Stimulated activated CD8-positive, alpha-beta memory T cell treated with anti-CD3 and anti-CD28 coated beads, Interleukin-12 subunit alpha, Interleukin-12 subunit beta, amount 100 ng/mL, for 4 hours (primary cell): ENCODE results near the gene GAST.

Experiments used
- DNase-seq: peaks from one replicate; pipeline ENCODE4 v3.0.0-alpha.2; 2020; ENCODE audit warnings: low read depth

GAST gene

GRCh38 chr17:41707803-41708669, 4.1 kb upstream of the GAST start:
- DNase-seq, result no peak

DNA sequence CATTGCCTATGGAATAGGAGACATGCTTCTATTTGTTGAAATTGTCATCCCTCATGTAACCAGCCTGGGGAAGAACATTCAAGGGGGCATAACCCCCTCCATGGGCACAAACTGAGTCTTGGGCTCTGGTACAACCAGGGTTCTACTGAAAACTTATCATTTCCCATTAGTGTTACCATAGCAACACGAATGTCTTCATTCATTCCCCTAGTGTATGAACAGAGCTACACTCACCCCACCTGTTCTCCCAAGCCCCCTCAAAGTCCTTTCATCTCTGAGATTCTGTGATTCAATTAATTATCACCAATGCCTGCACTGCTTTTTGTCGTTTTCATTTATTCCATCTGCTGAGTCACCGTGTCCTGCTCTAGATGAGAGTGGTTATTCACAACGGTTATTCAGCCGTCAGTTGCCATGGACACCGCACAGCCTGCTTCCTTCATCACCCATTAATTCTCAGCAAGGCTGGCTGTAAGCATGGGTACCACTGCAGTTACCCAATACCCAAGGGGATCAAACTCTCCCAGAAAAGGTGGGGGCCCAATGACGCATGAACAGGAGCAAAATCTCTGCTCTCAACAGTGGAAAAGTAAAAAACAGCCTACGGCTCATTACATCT, 1.6 kb upstream of the GAST start:
- no peak for DNase-seq

DNA sequence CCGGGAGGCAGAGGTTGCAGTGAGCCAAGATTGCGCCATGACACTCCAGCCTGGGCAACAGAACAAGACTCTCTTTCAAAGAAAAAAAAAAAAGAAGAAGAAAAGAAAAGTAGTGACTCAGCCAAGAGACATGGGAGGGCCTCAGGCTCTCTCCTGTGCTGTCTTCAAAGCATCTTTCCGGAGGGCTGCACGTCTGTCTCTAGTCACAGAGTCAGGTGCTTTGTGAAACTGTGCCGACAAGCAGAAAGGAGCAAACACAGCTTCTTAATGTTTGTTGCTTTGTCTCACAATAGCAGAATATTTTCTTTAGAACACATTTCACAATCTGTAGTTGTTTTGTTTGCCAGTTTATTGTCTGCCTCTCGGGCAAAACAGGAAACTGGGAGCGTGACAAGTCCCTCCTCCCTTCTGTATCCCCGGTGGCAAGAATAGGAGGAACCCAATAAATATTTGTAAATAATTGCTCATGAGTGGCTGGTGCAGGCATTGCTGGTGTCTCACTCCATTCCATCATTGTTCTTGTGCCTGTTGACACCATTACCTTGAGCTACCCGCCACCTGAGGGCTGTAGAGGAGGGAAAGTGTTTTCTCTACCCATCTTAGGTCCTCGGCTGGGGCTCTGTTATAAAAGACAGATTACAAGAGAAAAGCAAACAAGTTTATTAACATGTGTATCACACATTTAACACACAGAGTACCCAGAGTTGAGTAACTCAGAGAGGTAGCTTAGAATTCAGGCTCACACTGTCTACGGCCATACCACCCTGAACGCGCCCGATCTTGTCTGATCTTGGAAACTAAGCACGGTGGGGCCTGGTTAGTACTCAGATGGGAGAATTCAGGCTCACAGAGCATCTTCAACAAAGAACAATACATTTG, 5.5 kb downstream of the GAST start:
- no peak for DNase-seq

- DNase-seq, result no peak
These were observed 6.1 kb downstream of the GAST start for GRCh38 chr17:41718287-41718645.

- DNase-seq, result no peak
These were observed 10.1 kb downstream of the GAST start for GRCh38 chr17:41722231-41722630.

DNA sequence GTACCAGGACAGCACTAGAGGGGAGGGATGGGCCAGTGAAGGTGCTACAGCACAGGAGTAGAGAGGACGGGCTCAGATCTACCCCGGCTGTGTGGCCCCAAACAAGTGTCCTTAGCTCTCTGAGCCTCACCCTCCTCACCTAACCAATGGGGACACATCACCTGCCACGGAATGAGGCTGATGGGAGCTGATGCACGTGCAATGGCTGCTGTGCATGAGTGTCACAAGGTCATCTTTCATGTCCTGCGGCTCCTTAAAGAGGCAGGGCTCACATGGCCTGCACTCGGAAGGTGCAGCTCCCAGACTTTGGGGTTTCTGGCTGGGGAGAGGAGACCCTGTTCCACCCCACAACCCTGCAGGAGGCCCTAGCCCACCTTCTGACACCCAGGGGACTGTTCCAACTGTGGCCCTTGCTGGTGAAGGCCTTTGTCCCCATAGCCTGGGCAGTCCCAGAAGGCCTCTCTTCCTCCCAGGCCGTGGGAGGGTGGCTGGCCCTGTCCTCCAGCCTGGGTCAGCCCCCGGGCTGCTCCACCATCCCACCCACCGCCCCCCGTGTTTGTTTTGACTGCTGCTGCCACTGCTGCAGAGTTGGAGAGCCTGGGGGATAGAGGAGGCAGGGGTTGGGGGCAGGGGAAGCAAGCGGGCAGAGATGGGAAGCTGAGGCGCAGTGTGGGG, 11.8 kb downstream of the GAST start:
- DNase-seq, result no peak

DNA sequence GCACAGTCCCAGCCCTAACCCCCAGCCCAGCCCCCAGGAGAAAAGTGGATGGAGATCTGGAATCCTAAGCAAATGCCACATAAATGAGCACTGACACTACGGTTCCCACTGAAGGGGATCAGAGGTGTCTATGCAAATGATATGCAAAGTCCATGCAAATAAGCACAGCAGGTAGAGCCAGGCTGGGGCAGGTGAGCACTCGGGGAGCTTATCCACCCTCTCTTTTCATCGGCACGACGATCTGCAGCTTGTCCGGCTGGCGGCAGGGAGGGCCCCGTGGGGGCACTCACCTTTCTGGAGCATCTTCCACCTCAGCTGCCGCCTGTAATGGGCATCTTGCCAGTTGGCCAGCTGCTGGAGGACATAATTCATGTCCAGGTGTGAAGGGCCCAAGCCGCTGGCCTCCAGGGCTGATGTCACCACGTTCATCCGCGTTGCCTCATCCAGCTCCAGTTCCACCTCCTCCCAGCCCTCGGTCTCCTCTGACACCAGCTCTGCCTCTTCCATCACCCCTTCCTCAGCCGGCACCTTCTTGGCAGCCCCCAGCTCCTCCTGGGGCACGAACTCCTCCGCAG, 12.4 kb downstream of the GAST start:
- no peak for DNase-seq

- DNase-seq, result no peak
These were observed 13.0 kb downstream of the GAST start for GRCh38 chr17:41725134-41725533.

GRCh38 chr17:41728056-41728455, 15.9 kb downstream of the GAST start:
- DNase-seq, result no peak

DNA sequence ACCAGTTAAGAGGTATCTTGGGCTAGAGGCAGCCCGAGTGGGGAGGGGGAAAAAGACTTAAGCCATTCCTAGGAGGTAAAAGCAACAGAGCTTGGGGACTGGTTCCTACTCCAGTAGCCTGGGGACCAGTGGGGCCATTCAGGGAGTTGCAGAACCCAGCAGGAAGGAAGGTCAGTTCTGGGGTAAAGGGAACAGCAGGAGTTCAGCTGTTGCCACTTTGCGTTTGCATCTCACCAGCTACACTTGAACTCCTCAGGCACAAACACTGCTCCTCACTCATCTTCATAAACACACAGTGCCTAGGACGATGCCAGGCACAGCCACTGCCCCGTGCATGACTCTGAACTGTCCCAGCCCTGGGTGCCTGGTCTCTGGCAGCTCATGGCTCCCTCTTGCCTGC, 18.3 kb downstream of the GAST start:
- no peak for DNase-seq

DNA sequence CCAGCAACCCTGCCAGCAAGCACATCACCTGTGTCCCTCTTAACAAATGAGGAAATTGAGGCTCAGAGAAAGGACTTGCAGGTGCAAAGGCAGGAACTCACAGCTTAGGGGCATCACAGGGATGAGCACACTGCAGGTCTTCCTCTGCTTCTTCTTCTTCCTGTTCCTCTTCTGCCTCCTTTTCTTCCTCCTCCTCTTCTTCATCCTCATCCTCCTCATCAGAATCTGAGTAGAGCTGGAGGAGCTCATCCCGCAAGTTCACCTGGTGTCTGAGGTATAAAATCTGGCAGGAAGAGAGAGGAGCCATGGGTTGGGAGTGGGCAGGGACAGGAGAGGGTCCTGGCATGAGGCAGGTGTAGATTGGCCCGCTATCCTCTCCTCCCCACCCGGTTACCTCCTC, 19.7 kb downstream of the GAST start:
- no peak for DNase-seq

DNA sequence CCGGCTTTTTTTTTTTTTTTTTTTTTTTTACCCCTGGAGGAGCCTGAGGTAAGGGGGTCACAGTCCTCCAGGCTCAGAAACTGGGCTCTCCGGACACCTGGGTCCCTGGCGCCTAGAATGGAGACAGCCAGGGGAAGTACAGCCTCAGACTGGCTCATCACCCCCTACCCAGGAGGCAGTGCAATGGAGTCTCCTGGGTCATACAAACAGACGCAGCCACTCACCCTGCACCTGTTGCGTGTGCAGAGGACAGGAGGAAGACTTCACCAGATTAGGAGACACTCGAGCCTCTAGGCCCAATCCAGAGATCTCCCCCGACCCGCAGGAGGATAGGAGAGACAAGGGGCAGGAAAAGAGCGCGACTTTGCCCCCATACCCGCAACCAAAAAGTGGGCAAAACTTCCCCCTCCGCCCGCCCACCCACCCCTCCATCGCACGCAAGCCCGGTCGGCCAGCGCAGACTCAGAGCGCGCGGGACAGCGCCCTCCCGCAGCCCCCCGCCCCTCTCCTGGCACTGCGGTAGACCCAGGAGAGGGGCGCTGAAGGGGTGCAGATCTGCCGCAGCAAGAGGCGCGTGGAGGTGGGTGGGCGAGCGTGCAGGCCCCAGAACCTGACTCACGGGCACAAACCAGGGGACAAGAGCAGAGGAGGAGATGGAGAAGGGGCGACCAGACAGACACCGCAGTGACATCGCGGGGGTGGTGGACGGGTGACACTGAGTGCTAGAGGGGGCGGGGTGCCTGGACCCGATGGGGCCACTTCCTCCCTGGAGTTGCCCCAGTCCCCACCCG, 21.4 kb downstream of the GAST start:
- no peak for DNase-seq

DNA sequence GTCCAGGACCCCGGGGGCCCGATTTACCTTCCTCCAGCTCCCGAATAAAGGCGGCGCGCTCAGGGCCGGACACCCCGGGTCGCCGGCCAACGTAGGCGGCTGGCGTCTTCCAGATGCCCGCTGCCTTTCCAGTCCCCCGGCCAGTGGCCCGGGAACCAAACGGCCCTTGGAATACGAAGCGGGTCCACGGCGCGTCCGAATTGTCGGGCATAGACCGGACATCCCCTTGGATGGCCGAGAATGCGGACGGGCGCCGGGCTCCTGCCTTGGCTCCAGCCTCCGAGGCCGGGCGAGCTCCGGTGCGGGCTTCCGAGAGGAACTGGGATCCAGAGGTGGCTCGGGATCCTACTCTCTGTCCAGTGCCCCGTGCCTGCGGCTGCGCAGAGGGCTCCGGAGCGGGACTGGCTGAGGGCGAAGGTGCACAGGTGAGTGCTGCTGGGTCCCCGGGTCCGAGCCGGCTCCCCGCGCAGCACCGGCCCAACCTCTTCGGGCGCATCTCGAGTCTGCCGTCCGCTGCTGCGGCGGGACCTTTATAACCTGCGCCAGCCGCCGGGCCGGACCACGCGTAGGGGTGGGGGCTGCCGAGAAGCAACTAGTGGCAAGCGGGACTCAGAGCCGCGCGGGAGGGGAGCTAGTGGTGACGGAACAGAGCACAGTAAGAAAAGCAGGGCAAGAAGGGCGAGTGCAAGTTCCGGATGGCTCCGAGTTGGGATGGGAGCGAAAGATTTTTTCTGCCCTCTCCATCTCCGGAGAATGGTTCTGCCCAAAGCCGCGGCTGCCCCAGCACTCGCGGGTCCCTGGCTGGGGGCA, 22.2 kb downstream of the GAST start, which contains the start of gene HAP1:
Gene HAP1 (minus strand): TSS at position 505 of the 810 bp plus-strand sequence. CDS start 9 bp downstream, at position 496.
- DNase-seq, result no peak

DNA sequence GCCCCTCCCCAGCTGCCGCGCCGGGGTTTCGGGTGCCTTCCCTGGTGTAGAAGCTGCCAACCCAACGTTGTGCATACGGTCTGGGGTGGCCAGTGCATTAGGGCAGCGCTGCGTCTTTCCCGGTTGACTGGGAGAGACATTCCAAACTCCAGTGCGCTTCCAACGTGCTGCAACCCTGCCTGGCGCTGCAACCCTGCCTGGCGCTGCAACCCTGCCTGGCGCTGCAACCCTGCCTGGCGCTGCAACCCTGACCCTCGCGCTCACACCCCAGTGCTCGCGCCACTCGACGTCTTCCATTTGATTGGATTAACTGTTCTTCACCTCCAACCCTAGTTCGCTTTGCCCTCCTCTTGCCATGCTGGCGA, 22.8 kb downstream of the GAST start:
- DNase-seq, result no peak

DNA sequence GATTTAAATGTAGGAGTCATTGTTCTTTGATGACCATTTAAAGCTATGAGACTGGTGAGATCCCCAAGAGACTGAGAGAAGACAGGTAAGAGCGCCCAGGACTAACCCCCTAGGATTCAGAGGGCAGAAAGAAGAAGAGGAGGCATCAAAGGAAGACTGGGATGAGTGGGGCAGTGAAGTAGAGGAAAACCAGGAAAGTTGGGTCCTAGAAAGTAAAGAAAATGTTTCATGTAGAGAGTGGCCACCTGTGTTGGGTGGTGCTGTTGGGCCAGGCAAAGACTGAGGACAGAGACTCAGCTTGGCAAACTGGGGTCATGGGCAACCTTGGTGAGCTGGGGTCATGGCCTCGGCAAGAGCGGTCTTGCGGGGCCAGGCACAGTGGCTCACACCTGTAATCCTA, 23.6 kb downstream of the GAST start:
- no peak for DNase-seq

GRCh38 chr17:41736983-41737679, 25.0 kb downstream of the GAST start:
- no peak for DNase-seq

DNA sequence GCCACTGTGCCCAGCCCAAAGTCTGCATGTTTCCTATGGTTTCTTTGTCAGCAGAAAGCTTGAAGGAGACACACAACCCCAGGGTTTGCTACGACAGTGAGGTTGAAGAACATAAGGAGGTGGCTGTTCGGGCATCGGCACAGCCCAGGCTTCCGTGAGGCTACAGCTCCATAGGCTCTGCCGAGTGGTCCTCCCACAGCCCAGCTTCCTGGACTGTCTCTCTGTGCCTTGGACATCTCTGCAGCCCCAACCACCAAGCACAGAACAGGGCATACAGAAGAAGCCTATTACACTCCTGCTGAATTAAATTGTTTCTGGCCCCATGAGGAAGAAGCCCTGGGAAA, 25.5 kb downstream of the GAST start:
- DNase-seq, result no peak

GRCh38 chr17:41738077-41738800, 26.1 kb downstream of the GAST start:
- DNase-seq, result peak; percentile 63

- DNase-seq, result no peak
These were observed 26.6 kb downstream of the GAST start for GRCh38 chr17:41738801-41739112.
